GM12864 (cell line): Measurements from ENCODE around the gene DNAJC1.

Source experiments
- DNase-seq: peaks from one replicate; pipeline ENCODE4 v3.0.0-alpha.2; 2011; ENCODE audit warnings: low read depth
- H3K4me3 ChIP-seq: 2 replicates; pipeline ENCODE4 v1.5.1; 2011; ENCODE audit warnings: mild to moderate bottlenecking, low read depth, low read length, control low read depth
- CTCF ChIP-seq: IDR thresholded peaks from 2 replicates; pipeline ENCODE4 v1.5.1; 2011; ENCODE audit warnings: low read depth, mild to moderate bottlenecking, moderate library complexity, low read length, control low read depth, inconsistent platforms; ENCODE audit errors: missing control alignments

The DNAJC1 gene

GRCh38 chr10:21959998-21960397 lies 43.5 kb downstream of the DNAJC1 start:
- DNase-seq: no peak
- TF ChIP-seq CTCF: no peak
- H3K4me3 ChIP-seq: no peak overlapping the region

GRCh38 chr10:21954690-21955089 lies 48.8 kb downstream of the DNAJC1 start:
- no peak for TF ChIP-seq CTCF
- no peak for DNase-seq
- H3K4me3 ChIP-seq: no peak overlapping the region

- no peak for DNase-seq
- H3K4me3 ChIP-seq: no peak overlapping the region
- no peak for TF ChIP-seq CTCF
Measured at GRCh38 chr10:21954132-21954531, 49.4 kb downstream of the DNAJC1 start.

- DNase-seq: no peak
- no peak overlapping the region for H3K4me3 ChIP-seq
- peak; percentile 24 for TF ChIP-seq CTCF
Measured at GRCh38 chr10:21953585-21954057, 49.9 kb downstream of the DNAJC1 start.

GRCh38 chr10:21950566-21950965 lies 53.0 kb downstream of the DNAJC1 start:
- DNase-seq: no peak
- H3K4me3 ChIP-seq: no peak overlapping the region
- TF ChIP-seq CTCF: no peak

- no peak for TF ChIP-seq CTCF
- DNase-seq: no peak
- no peak overlapping the region for H3K4me3 ChIP-seq
Measured at GRCh38 chr10:21946946-21947345, 56.6 kb downstream of the DNAJC1 start.

GRCh38 chr10:21944727-21945386 lies 58.7 kb downstream of the DNAJC1 start:
- no peak for DNase-seq
- no peak overlapping the region for H3K4me3 ChIP-seq
- TF ChIP-seq CTCF: no peak
